Measurements from ENCODE around the gene TSPAN12. TPM values are rescaled to one million over a fixed set of nuclear protein-coding genes. Genes with fewer than 3 reads are reported as not detected.
"Not testable (repeated sequence)": the region's sequence is repeated elsewhere in the genome, so short reads cannot be mapped to it uniquely, and the experiment has no call there.

Gene TSPAN12
- total and polyA plus RNA-seq, 4 donors, result 16.0 to 102 (median 22.8) TPM

- Histone ChIP-seq H3K36me3 (ENCODE audit: control insufficient read depth in 4 of 4, insufficient read depth in 4 of 4, low read length in 4 of 4) (peaks cover 0 to 8% (median 0%) of the 10 kb centered on the region in 4 donors), H3K27ac (ENCODE audit: low read depth in 1 of 2, low read length in 1 of 2) (no peak overlapping the region), H3K27me3 (ENCODE audit: control insufficient read depth in 3 of 3, insufficient read depth in 3 of 3, low read length in 2 of 3) (no peaks in the 10 kb centered on the region), H3K4me3 (no peak overlapping the region), H3K9ac (ENCODE audit: insufficient read depth in 1 of 2, low read length in 2 of 2) (no peak overlapping the region), H3K4me1 (ENCODE audit: control insufficient read depth in 5 of 5, insufficient read depth in 5 of 5, low read length in 5 of 5) (no peaks in the 10 kb centered on the region), H3K9me3 (ENCODE audit: control insufficient read depth in 4 of 4, insufficient read depth in 3 of 4, low read length in 3 of 4) (no peaks in the 10 kb centered on the region)
- WGBS, 2 donors, result 69 to 70% methylated on average over 1 of the region's 1 CpG
- ATAC-seq (ENCODE audit: insufficient read depth, low FRiP score), result no peak
- no peak for DNase-seq
- TF ChIP-seq, protein P1, sequence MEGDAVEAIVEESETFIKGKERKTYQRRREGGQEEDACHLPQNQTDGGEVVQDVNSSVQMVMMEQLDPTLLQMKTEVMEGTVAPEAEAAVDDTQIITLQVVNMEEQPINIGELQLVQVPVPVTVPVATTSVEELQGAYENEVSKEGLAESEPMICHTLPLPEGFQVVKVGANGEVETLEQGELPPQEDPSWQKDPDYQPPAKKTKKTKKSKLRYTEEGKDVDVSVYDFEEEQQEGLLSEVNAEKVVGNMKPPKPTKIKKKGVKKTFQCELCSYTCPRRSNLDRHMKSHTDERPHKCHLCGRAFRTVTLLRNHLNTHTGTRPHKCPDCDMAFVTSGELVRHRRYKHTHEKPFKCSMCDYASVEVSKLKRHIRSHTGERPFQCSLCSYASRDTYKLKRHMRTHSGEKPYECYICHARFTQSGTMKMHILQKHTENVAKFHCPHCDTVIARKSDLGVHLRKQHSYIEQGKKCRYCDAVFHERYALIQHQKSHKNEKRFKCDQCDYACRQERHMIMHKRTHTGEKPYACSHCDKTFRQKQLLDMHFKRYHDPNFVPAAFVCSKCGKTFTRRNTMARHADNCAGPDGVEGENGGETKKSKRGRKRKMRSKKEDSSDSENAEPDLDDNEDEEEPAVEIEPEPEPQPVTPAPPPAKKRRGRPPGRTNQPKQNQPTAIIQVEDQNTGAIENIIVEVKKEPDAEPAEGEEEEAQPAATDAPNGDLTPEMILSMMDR (IDR thresholded peaks at IDR 0.05; ENCODE audit: control extremely low read depth, extremely low read depth), result no peak
Observed at GRCh38 chr7:120785095-120785494, 72.8 kb downstream of the TSPAN12 start.

GRCh38 chr7:120783721-120784120 is 74.2 kb downstream of the TSPAN12 start:
- TF ChIP-seq, protein P1 (IDR thresholded peaks at IDR 0.05; ENCODE audit: control extremely low read depth, extremely low read depth), result no peak
- Histone ChIP-seq H3K4me1 (ENCODE audit: control insufficient read depth in 5 of 5, insufficient read depth in 5 of 5, low read length in 5 of 5) (no peaks in the 10 kb centered on the region), H3K36me3 (ENCODE audit: control insufficient read depth in 4 of 4, insufficient read depth in 4 of 4, low read length in 4 of 4) (no peaks in the 10 kb centered on the region), H3K27ac (ENCODE audit: low read depth in 1 of 2, low read length in 1 of 2) (no peak overlapping the region), H3K27me3 (ENCODE audit: control insufficient read depth in 3 of 3, insufficient read depth in 3 of 3, low read length in 2 of 3) (no peaks in the 10 kb centered on the region), H3K9me3 (ENCODE audit: control insufficient read depth in 4 of 4, insufficient read depth in 3 of 4, low read length in 3 of 4) (no peaks in the 10 kb centered on the region), H3K4me3 (no peak overlapping the region), H3K9ac (ENCODE audit: insufficient read depth in 1 of 2, low read length in 2 of 2) (no peak overlapping the region)
- no peak for DNase-seq
- ATAC-seq (ENCODE audit: insufficient read depth, low FRiP score), result no peak
- 80 to 85% methylated on average over 5 of the region's 5 CpGs for WGBS, 2 donors

DNA sequence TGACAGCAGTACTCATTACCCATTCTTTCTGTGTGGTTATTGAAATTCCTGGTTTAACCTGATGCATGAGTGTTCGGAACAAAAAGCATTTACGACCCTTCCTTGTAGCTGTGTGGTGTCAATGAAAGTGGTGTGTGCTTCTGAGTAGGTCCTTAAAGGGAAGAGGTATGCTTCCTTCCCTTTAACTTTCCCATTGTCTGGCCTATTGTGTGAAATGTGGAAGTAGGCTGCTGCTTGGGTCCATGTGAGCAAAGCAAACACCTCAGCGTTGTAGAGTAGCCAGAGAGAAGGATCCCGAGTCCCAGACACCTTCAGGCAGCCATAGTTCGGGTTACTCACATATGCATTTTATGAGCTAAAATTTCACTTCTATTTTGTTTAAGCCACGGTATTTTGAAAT is 74.7 kb downstream of the TSPAN12 start:
- H3K36me3 ChIP-seq (ENCODE audit: control insufficient read depth in 4 of 4, insufficient read depth in 4 of 4, low read length in 4 of 4), result no peaks in the 10 kb centered on the region
- no peak for DNase-seq
- H3K9me3 ChIP-seq (ENCODE audit: control insufficient read depth in 4 of 4, insufficient read depth in 3 of 4, low read length in 3 of 4), result no peaks in the 10 kb centered on the region
- WGBS, 2 donors, result 77 to 83% methylated on average over 6 of the region's 6 CpGs
- H3K4me3 ChIP-seq, result no peak overlapping the region
- no peak overlapping the region for H3K9ac ChIP-seq (ENCODE audit: insufficient read depth in 1 of 2, low read length in 2 of 2)
- H3K27me3 ChIP-seq (ENCODE audit: control insufficient read depth in 3 of 3, insufficient read depth in 3 of 3, low read length in 2 of 3), result no peaks in the 10 kb centered on the region
- no peak overlapping the region for H3K27ac ChIP-seq (ENCODE audit: low read depth in 1 of 2, low read length in 1 of 2)
- ATAC-seq (ENCODE audit: insufficient read depth, low FRiP score), result no peak
- TF ChIP-seq, protein P1 (IDR thresholded peaks at IDR 0.05; ENCODE audit: control extremely low read depth, extremely low read depth), result no peak
- H3K4me1 ChIP-seq (ENCODE audit: control insufficient read depth in 5 of 5, insufficient read depth in 5 of 5, low read length in 5 of 5), result no peaks in the 10 kb centered on the region

DNA sequence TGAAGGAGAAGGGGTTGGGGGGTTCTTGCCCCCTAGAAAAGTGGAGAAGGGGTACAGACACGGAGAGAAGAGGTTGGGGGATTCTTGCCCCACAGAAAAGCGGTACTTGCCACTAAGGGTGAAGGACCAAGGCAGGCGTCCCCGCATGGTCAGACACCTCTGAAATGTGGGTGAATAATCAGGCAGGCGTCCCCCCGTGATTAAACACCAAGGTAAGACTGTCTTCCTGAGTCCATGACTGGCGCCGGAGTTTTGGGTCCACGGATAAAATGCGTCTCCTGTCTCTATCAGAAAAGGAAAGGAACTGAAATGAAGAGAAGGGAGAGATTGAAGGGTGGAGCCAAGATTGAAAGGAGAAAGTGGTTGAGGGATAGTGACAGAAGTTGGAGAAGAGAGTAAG is 76.0 kb downstream of the TSPAN12 start:
- not testable (repeated sequence) for DNase-seq; H3K4me1 ChIP-seq (ENCODE audit: control insufficient read depth in 5 of 5, insufficient read depth in 5 of 5, low read length in 5 of 5); H3K4me3 ChIP-seq; H3K27me3 ChIP-seq (ENCODE audit: control insufficient read depth in 3 of 3, insufficient read depth in 3 of 3, low read length in 2 of 3); H3K36me3 ChIP-seq (ENCODE audit: control insufficient read depth in 4 of 4, insufficient read depth in 4 of 4, low read length in 4 of 4); H3K9ac ChIP-seq (ENCODE audit: insufficient read depth in 1 of 2, low read length in 2 of 2); H3K9me3 ChIP-seq (ENCODE audit: control insufficient read depth in 4 of 4, insufficient read depth in 3 of 4, low read length in 3 of 4); H3K27ac ChIP-seq (ENCODE audit: low read depth in 1 of 2, low read length in 1 of 2); ATAC-seq (ENCODE audit: insufficient read depth, low FRiP score)
- 95 to 97% methylated on average over 10 of the region's 10 CpGs for WGBS, 2 donors

All from lung (tissue), 12 donors.